Calu3 (cell line): Measurements from ENCODE around the gene C17orf50. TPM values are rescaled to one million over a fixed set of nuclear protein-coding genes. Genes with fewer than 3 reads are reported as not detected.

Source experiments
- Bru-seq: library from RNA; stranded (reverse); fragments of 400-500 nt; gene quantifications from one replicate; lab custom pipeline; 2021; lab: Mats Ljungman, UMichigan
- BruChase-seq, 2 experiments: library from RNA; stranded (reverse); fragments of 400-500 nt; gene quantifications; one replicate each; lab custom pipeline; 2021; lab: Mats Ljungman, UMichigan
- BruUV-seq: library from RNA; stranded (reverse); fragments of 400-500 nt; replicated peaks from 2 replicates; lab custom pipeline; 2021; lab: Mats Ljungman, UMichigan
- CTCF ChIA-PET: fragments of 300-600 bp; sonication (Branson Sonifier 250); formaldehyde crosslinking; loops from one replicate; lab custom pipeline; 2022; ENCODE audit warnings: antibody characterized with exemption; lab: Charles Lee
- DNase-seq: peaks from one replicate; pipeline ENCODE4 v3.0.0; 2022
- H3K27ac Mint-ChIP-seq: one replicate; pipeline ENCODE4 v1.8.0; 2022; ENCODE audit warnings: mixed read lengths; ENCODE audit not compliant: unreplicated experiment
- H3K27me3 Mint-ChIP-seq: one replicate; pipeline ENCODE4 v1.8.0; 2022; ENCODE audit warnings: mixed read lengths; ENCODE audit not compliant: unreplicated experiment
- H3K36me3 Mint-ChIP-seq: one replicate; pipeline ENCODE4 v1.8.0; 2022; ENCODE audit warnings: mild to moderate bottlenecking, moderate library complexity, mixed read lengths; ENCODE audit not compliant: insufficient read depth, unreplicated experiment
- H3K4me1 Mint-ChIP-seq: one replicate; pipeline ENCODE4 v1.8.0; 2022; ENCODE audit warnings: mild to moderate bottlenecking, low read depth, mixed read lengths; ENCODE audit not compliant: unreplicated experiment
- H3K4me3 Mint-ChIP-seq: one replicate; pipeline ENCODE4 v1.8.0; 2022; ENCODE audit warnings: mild to moderate bottlenecking, low read depth, moderate library complexity, mixed read lengths; ENCODE audit not compliant: unreplicated experiment
- H3K9me3 Mint-ChIP-seq: one replicate; pipeline ENCODE4 v1.8.0; 2022; ENCODE audit warnings: low read depth, mixed read lengths; ENCODE audit not compliant: unreplicated experiment
- intact Hi-C: fragments of 100-400 bp; cut with micrococcal nuclease; formaldehyde crosslinking; loops from one replicate; pipeline ENCODE4 v1.10.0; 2022; ENCODE audit not compliant: unreplicated experiment
- long read RNA-seq: library from polyadenylated mRNA; stranded (forward); transcript quantifications from one replicate; pipeline ENCODE4 v2.0.0, GENCODE V29; 2022
- total RNA-seq: library from RNA; stranded (reverse); gene quantifications from 2 replicates; pipeline ENCODE4 v1.2.3, GENCODE V29; 2022
- TF ChIP-seq, protein P1 (sequence below): fragments of 200-600 bp; IDR thresholded peaks from one replicate; pipeline ENCODE4 v1.8.0; 2022; ENCODE audit warnings: antibody characterized with exemption; ENCODE audit not compliant: unreplicated experiment

C17orf50 gene
- not detected in 2 replicates for total RNA-seq
- Bru-seq, nascent RNA: percentile 12 among the genes with signal in this experiment
- BruChase-seq, experiment 1, labeled RNA remaining after a 6-hour chase: not detected
- BruChase-seq, experiment 2, labeled RNA remaining after a 2-hour chase: not detected
- long read RNA-seq: 0 reads

DNA sequence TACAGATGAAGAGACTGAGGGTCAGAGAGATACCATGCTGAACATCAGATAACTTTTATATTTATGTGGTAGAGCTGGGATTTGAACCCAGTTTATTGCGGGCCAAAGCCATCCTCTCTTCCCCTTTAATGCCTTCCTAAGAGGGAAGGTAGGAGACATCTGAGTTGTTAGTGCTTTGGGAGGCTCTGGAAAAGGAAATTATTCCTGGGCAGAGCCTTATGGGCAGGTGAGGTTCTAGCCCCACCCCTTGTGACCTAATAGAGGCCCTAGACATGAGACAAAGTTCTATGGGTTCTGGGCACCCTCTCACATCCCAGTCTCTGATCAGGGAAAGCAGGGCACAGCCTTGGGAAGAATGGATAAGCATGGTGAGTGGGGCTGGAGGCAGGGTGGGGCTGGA, at the start of gene C17orf50:
C17orf50 (plus strand) TSS at position 301 of the 400 bp plus-strand sequence; CDS start at position 356, 55 bp downstream.
- Mint-ChIP-seq H3K9me3 (no peaks in the 10 kb centered on the region), H3K36me3 (peaks cover 10% of the 10 kb centered on the region), H3K4me1 (peaks cover 10% of the 10 kb centered on the region), H3K4me3 (no peak within 1 kb of the TSS), H3K27me3 (peaks cover 19% of the 10 kb centered on the region), H3K27ac (no peak within 1 kb of the TSS)
- no peak for DNase-seq
- BruUV-seq: no TSS peak
- CTCF ChIA-PET: interaction anchor here (1.9 kb wide), 1 partner anchor 13 kb away, joined by 4 read pairs; no protein-coding TSS in a partner anchor
- TF ChIP-seq, protein P1, sequence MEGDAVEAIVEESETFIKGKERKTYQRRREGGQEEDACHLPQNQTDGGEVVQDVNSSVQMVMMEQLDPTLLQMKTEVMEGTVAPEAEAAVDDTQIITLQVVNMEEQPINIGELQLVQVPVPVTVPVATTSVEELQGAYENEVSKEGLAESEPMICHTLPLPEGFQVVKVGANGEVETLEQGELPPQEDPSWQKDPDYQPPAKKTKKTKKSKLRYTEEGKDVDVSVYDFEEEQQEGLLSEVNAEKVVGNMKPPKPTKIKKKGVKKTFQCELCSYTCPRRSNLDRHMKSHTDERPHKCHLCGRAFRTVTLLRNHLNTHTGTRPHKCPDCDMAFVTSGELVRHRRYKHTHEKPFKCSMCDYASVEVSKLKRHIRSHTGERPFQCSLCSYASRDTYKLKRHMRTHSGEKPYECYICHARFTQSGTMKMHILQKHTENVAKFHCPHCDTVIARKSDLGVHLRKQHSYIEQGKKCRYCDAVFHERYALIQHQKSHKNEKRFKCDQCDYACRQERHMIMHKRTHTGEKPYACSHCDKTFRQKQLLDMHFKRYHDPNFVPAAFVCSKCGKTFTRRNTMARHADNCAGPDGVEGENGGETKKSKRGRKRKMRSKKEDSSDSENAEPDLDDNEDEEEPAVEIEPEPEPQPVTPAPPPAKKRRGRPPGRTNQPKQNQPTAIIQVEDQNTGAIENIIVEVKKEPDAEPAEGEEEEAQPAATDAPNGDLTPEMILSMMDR: no peak
- intact Hi-C loops: no loop called here

DNA sequence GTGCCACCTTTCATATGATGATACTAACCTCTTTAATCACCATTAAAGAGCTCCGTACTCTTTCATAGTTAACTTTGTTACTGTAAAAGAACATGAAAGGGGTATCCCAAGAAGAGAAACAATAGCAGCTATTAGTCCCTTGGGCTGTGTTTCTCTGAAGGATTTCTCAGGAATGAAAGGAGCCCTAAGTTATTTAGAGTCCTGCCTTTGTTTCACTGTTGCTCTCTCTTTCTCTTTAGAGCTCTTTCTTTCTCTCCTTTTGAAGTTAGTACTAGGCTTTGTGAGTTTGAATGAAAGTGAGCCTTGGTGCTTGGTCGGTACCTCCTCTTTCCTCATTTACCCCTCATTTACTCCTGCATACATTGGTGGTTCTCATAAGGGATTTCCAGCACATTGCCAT, 49.7 kb upstream of the C17orf50 start:
- CTCF ChIA-PET: interaction anchor here (0.7 to 1.2 kb wide), 2 partner anchors 53 to 110 kb away, joined by 3 to 4 read pairs; no protein-coding TSS in a partner anchor
- peaks cover 16% of the 10 kb centered on the region for H3K4me1 Mint-ChIP-seq
- intact Hi-C loops: no loop called here
- no peak overlapping the region for H3K4me3 Mint-ChIP-seq
- DNase-seq: no peak
- peaks cover 24% of the 10 kb centered on the region for H3K36me3 Mint-ChIP-seq
- H3K9me3 Mint-ChIP-seq: no peaks in the 10 kb centered on the region
- BruUV-seq: no TSS peak
- no peaks in the 10 kb centered on the region for H3K27me3 Mint-ChIP-seq
- TF ChIP-seq, protein P1: no peak
- no peak overlapping the region for H3K27ac Mint-ChIP-seq

DNA sequence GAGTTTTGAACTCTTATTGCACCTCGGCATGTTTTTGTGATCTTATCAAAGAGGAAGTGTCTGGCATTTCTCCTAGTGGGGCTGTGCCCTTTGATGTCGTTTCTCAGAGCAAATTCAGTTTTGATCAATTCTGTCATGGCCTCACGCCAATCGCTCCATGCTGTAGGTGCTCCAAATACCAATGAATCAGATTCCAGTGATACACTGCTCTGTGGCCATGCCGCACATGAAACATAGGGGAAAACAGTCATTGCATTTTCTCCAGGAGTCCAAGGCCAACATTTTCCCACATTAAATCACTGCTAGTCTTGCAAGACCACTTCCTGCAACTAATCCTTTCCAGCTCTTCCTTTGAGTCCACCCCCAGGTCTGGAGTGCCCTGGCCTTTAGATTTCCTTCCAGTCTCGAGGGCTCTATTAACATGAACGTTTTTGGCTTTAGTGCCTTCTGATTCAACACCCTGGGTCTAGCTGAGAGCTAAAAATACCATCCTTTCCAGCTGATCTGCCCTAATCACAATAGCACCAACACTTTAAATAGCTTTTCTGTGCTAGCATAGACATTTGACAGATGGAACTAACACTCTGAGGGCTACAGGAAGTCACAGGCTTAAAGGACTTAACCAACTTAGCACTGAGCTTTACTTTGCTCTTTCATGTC, 47.5 kb upstream of the C17orf50 start:
- CTCF ChIA-PET: no interaction called here
- Mint-ChIP-seq H3K9me3 (no peaks in the 10 kb centered on the region), H3K27me3 (no peaks in the 10 kb centered on the region), H3K4me3 (no peak overlapping the region), H3K27ac (no peak overlapping the region), H3K36me3 (peaks cover 29% of the 10 kb centered on the region), H3K4me1 (peaks cover 10% of the 10 kb centered on the region)
- no peak for DNase-seq
- TF ChIP-seq, protein P1: no peak
- intact Hi-C loops: no loop called here
- no TSS peak for BruUV-seq

DNA sequence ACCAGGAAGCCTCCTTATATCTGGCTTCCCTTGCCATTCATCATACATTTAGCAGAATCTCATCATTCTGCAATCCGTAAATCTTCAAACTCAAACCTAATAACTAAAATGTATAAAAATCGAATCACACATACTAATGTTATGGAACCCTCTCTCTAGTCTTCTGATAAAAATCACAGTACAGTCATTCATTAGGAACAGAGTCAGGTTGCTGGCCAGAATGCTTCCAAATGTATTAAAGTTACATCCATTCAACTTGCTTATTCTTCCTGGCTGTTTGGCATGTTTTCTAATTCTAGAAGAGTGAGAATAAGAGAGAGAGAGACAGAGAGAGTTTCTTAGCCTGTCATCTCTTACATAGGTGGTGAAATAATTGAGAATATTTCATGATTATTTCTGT, 45.7 kb upstream of the C17orf50 start:
- Mint-ChIP-seq H3K4me3 (no peak overlapping the region), H3K36me3 (peaks cover 34% of the 10 kb centered on the region), H3K27me3 (no peaks in the 10 kb centered on the region), H3K9me3 (no peaks in the 10 kb centered on the region), H3K4me1 (no peaks in the 10 kb centered on the region), H3K27ac (no peak overlapping the region)
- intact Hi-C loops: no loop called here
- no TSS peak for BruUV-seq
- CTCF ChIA-PET: no interaction called here
- TF ChIP-seq, protein P1: no peak
- DNase-seq: no peak
